Neural progenitor cell (in vitro differentiated cells): ENCODE data around the gene BAX. TPM values are rescaled to one million over a fixed set of nuclear protein-coding genes. Genes with fewer than 3 reads are reported as not detected.

ENCODE experiments used
- DNase-seq: peaks from one replicate; pipeline ENCODE4 v3.0.0-alpha.2; 2016; ENCODE audit warnings: low spot score
- H2AFZ ChIP-seq: fragments of 200-600 bp; sonication (generic); replicated peaks from 2 replicates; pipeline ENCODE4 v1.6.1; 2016; ENCODE audit warnings: antibody characterized with exemption
- H3F3A ChIP-seq: fragments of 200-600 bp; sonication (generic); 2 replicates; pipeline ENCODE4 v1.6.1; 2016; ENCODE audit warnings: antibody characterized with exemption, low read depth
- H3K27ac ChIP-seq: fragments of 200-600 bp; sonication (generic); 2 replicates; pipeline ENCODE4 v1.5.1; 2016; ENCODE audit warnings: mild to moderate bottlenecking
- H3K27me3 ChIP-seq: fragments of 200-600 bp; sonication (generic); 2 replicates; pipeline ENCODE4 v1.6.1; 2016; ENCODE audit warnings: mild to moderate bottlenecking, moderate library complexity
- H3K36me3 ChIP-seq: fragments of 200-600 bp; sonication (generic); 2 replicates; pipeline ENCODE4 v1.5.1; 2016
- H3K4me1 ChIP-seq: fragments of 200-600 bp; sonication (generic); 2 replicates; pipeline ENCODE4 v1.6.1; 2016; ENCODE audit warnings: mixed run types
- H3K4me2 ChIP-seq: fragments of 200-600 bp; sonication (generic); 2 replicates; pipeline ENCODE4 v1.6.1; 2016
- H3K4me3 ChIP-seq: fragments of 200-600 bp; sonication (generic); 2 replicates; pipeline ENCODE4 v1.5.1; 2016
- H3K79me2 ChIP-seq: fragments of 200-600 bp; sonication (generic); 2 replicates; pipeline ENCODE4 v1.6.1; 2016; ENCODE audit warnings: low read depth
- H3K9ac ChIP-seq: fragments of 200-600 bp; sonication (generic); 2 replicates; pipeline ENCODE4 v1.6.1; 2016
- H3K9me3 ChIP-seq: fragments of 200-600 bp; sonication (generic); 2 replicates; pipeline ENCODE4 v1.5.1; 2016; ENCODE audit warnings: low read depth
- H4K20me1 ChIP-seq: fragments of 200-600 bp; sonication (generic); 2 replicates; pipeline ENCODE4 v1.6.1; 2016; ENCODE audit warnings: low read depth
- H3K27ac Mint-ChIP-seq: 3 replicates; pipeline ENCODE4 v1.8.0; 2021; ENCODE audit warnings: mixed read lengths
- H3K27me3 Mint-ChIP-seq: 2 replicates; pipeline ENCODE4 v1.8.0; 2022; ENCODE audit warnings: low read depth, mild to moderate bottlenecking, inconsistent platforms, moderate library complexity, mixed read lengths; ENCODE audit not compliant: insufficient read depth
- H3K36me3 Mint-ChIP-seq: 3 replicates; pipeline ENCODE4 v1.8.0; 2021; ENCODE audit warnings: mixed read lengths
- H3K4me1 Mint-ChIP-seq: 3 replicates; pipeline ENCODE4 v1.8.0; 2021; ENCODE audit warnings: mixed read lengths
- H3K4me3 Mint-ChIP-seq: 3 replicates; pipeline ENCODE4 v1.8.0; 2021; ENCODE audit warnings: mild to moderate bottlenecking, moderate library complexity, mixed read lengths
- H3K9me3 Mint-ChIP-seq: 3 replicates; pipeline ENCODE4 v1.8.0; 2020; ENCODE audit warnings: mixed read lengths
- CTCF ChIP-seq: fragments of 200-600 bp; sonication (generic); IDR thresholded peaks from 2 replicates; pipeline ENCODE4 v1.5.1; 2017; ENCODE audit warnings: antibody characterized with exemption, mild to moderate bottlenecking
- EZH2 ChIP-seq: fragments of 200-600 bp; sonication (generic); IDR thresholded peaks from 2 replicates; pipeline ENCODE4 v1.6.1; 2017; ENCODE audit warnings: antibody characterized with exemption, mild to moderate bottlenecking, moderate library complexity
- EZH2phosphoT487 ChIP-seq: fragments of 200-600 bp; sonication (generic); IDR thresholded peaks from 2 replicates; pipeline ENCODE4 v1.6.1; 2017; ENCODE audit warnings: antibody characterized with exemption
- total RNA-seq: library from RNA; depleted of rRNA; stranded (reverse); fragments of >200 nt; gene quantifications from 2 replicates; pipeline ENCODE4 v1.2.3, GENCODE V29; 2015; ENCODE audit warnings: low replicate concordance

Gene BAX
- total RNA-seq, 1 donor from 2014 or later, result 35.8 TPM

- DNase-seq, result no peak
- H3K36me3 ChIP-seq, result no peaks in the 10 kb centered on the region
- peaks cover 30% of the 10 kb centered on the region for H3K36me3 Mint-ChIP-seq
Measured at GRCh38 chr19:48910803-48911202, 43.9 kb upstream of the BAX start.

DNA sequence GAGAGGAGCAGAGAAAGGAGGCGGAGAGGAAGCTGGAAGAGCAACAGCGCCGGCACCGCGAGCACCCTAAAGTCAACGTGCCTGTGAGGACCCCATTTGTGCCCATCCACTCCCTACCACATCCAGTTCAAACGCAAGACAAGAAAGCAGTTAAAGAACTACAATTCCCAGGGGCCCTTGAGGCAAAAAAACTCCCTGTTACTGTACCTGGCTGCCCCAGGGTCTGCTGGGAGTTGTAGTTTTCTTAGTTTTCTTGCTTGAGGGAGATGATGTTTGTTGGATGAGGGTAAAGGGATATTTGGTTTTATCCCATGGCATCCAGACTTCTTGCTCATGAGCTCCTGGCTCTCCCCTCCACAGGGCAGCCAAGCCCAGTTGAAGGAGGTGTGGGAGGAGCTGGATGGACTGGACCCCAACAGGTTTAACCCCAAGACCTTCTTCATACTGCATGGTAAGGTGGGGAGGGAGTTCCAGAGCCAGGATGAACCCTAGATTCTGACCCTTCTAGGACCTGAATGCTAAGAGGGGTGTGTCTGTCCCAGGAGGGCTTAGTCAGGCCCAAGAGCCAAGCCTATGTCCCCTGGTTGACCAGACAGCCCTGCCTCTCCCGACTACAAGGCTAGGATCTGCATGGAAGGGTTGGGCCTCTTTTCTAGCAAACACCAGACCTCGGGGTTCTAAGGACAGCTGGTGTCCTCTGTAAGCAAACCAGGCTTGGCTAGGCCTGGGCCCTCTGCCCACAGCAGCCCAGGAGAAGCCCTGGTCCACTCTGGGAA is 41.4 kb upstream of the BAX start:
- Histone ChIP-seq H3K9me3 (no peaks in the 10 kb centered on the region), H3K4me2 (no peak overlapping the region), H3K9ac (no peak overlapping the region), H2AFZ (no peak overlapping the region), H4K20me1 (no peaks in the 10 kb centered on the region), H3K27me3 (no peaks in the 10 kb centered on the region), H3K4me3 (no peak overlapping the region), H3K4me1 (no peaks in the 10 kb centered on the region), H3K36me3 (no peaks in the 10 kb centered on the region), H3K27ac (no peak overlapping the region), H3F3A (no peaks in the 10 kb centered on the region), H3K79me2 (no peaks in the 10 kb centered on the region)
- Mint-ChIP-seq H3K9me3 (no peaks in the 10 kb centered on the region), H3K4me3 (no peak overlapping the region), H3K36me3 (peaks cover 32% of the 10 kb centered on the region), H3K27ac (no peak overlapping the region), H3K27me3 (peaks cover 2% of the 10 kb centered on the region), H3K4me1 (no peaks in the 10 kb centered on the region)
- TF ChIP-seq EZH2phosphoT487 (no peak), CTCF (no peak), EZH2 (no peak)
- peak; percentile 59 for DNase-seq

More at GRCh38 chr19:48910803-48911202, 43.9 kb upstream of the BAX start:
- Histone ChIP-seq H3K9me3 (no peaks in the 10 kb centered on the region), H3F3A (no peaks in the 10 kb centered on the region), H3K4me1 (no peaks in the 10 kb centered on the region), H3K79me2 (no peaks in the 10 kb centered on the region), H3K4me2 (no peak overlapping the region), H4K20me1 (no peaks in the 10 kb centered on the region), H3K27me3 (no peaks in the 10 kb centered on the region), H3K4me3 (no peak overlapping the region), H2AFZ (no peak overlapping the region), H3K27ac (no peak overlapping the region), H3K9ac (no peak overlapping the region)
- H3K4me1 Mint-ChIP-seq, result no peaks in the 10 kb centered on the region
- peaks cover 2% of the 10 kb centered on the region for H3K27me3 Mint-ChIP-seq
- H3K9me3 Mint-ChIP-seq, result no peaks in the 10 kb centered on the region
- no peak overlapping the region for H3K4me3 Mint-ChIP-seq
- TF ChIP-seq EZH2 (no peak), CTCF (no peak), EZH2phosphoT487 (no peak)
- no peak overlapping the region for H3K27ac Mint-ChIP-seq

- Histone ChIP-seq H3K27ac (no peak overlapping the region), H4K20me1 (no peaks in the 10 kb centered on the region), H3K27me3 (no peaks in the 10 kb centered on the region), H3K79me2 (no peaks in the 10 kb centered on the region), H3K9me3 (no peaks in the 10 kb centered on the region), H3K9ac (no peak overlapping the region), H2AFZ (no peak overlapping the region), H3K4me2 (no peak overlapping the region), H3F3A (no peaks in the 10 kb centered on the region), H3K4me1 (no peaks in the 10 kb centered on the region), H3K36me3 (no peaks in the 10 kb centered on the region), H3K4me3 (no peak overlapping the region)
- Mint-ChIP-seq H3K27me3 (peaks cover 2% of the 10 kb centered on the region), H3K4me3 (peak overlapping the region; percentile 50), H3K36me3 (peaks cover 37% of the 10 kb centered on the region), H3K27ac (no peak overlapping the region), H3K9me3 (no peaks in the 10 kb centered on the region), H3K4me1 (no peaks in the 10 kb centered on the region)
- TF ChIP-seq EZH2 (no peak), EZH2phosphoT487 (no peak), CTCF (no peak)
- DNase-seq, result no peak
Measured at GRCh38 chr19:48914181-48914580, 40.5 kb upstream of the BAX start.
